Suprapubic skin (tissue), 4 donors: Measurements from ENCODE around the gene GSK3B. TPM values are rescaled to one million over a fixed set of nuclear protein-coding genes. Genes with fewer than 3 reads are reported as not detected.
A peak's percentile ranks its signal among the peaks of the same experiment; 100 is the strongest.

ENCODE experiments used
- DNase-seq, 2 donors: peaks; one replicate each; pipeline ENCODE4 v3.0.0-alpha.2; 2019; ENCODE audit warnings: low spot score in 2 of 2
- H3K27ac ChIP-seq: fragments of 200-600 bp; sonication (generic); one replicate; pipeline ENCODE4 v1.5.1; 2019
- H3K27me3 ChIP-seq: fragments of 200-600 bp; sonication (generic); one replicate; pipeline ENCODE4 v1.5.1; 2019
- H3K36me3 ChIP-seq: fragments of 200-600 bp; sonication (generic); one replicate; pipeline ENCODE4 v1.5.1; 2019
- H3K4me1 ChIP-seq: fragments of 200-600 bp; sonication (generic); one replicate; pipeline ENCODE4 v1.5.1; 2019
- H3K4me3 ChIP-seq: fragments of 200-600 bp; sonication (generic); one replicate; pipeline ENCODE4 v1.5.1; 2019; ENCODE audit warnings: mild to moderate bottlenecking
- H3K9me3 ChIP-seq: fragments of 200-600 bp; sonication (generic); one replicate; pipeline ENCODE4 v1.5.1; 2019
- CTCF ChIP-seq, 2 donors: fragments of 200-600 bp in 1 of 2; fragments of 450-650 bp in 1 of 2; sonication (generic) in 1 of 2; IDR thresholded peaks; one replicate each; pipeline ENCODE4 v1.5.1; 2016 to 2019; ENCODE audit warnings: antibody characterized with exemption in 2 of 2, mild to moderate bottlenecking in 1 of 2, moderate library complexity in 1 of 2
- EP300 ChIP-seq: sonication (generic); formaldehyde crosslinking; IDR thresholded peaks from one replicate; pipeline ENCODE4 v1.6.1; 2017; ENCODE audit warnings: antibody characterized with exemption
- POLR2A ChIP-seq, 2 donors: fragments of 450-650 bp; IDR thresholded peaks; one replicate each; pipeline ENCODE4 v1.6.1; 2017; ENCODE audit warnings: antibody characterized with exemption in 2 of 2, mild to moderate bottlenecking in 2 of 2, moderate library complexity in 2 of 2
- POLR2AphosphoS5 ChIP-seq, 3 donors: sonication (generic); formaldehyde crosslinking; IDR thresholded peaks; one replicate each; pipeline ENCODE4 v1.6.1; 2017; ENCODE audit warnings: antibody characterized with exemption in 3 of 3
- WGBS: methylation state at CpG from one replicate; pipeline ENCODE4 v1.1.5; 2018; 5-methylcytosine and 5-hydroxymethylcytosine counted together
- total RNA-seq, 4 donors: library from RNA; depleted of rRNA; stranded (reverse); fragments of >200 nt; gene quantifications; one replicate each; pipeline ENCODE4 v1.1.0, GENCODE V29; 2016

GSK3B gene
- total RNA-seq, 4 donors from 2014 or later: 43.8 to 58.1 (median 53.0) TPM

GRCh38 chr3:120103276-120103675 lies 9.0 kb upstream of the GSK3B start:
- Histone ChIP-seq H3K4me1 (peaks cover 26% of the 10 kb centered on the region), H3K4me3 (no peak overlapping the region), H3K9me3 (no peaks in the 10 kb centered on the region), H3K27me3 (no peaks in the 10 kb centered on the region), H3K27ac (no peak overlapping the region), H3K36me3 (no peaks in the 10 kb centered on the region)
- DNase-seq: no peak
- WGBS: 75% methylated on average over 7 of the region's 7 CpGs
- TF ChIP-seq EP300 (no peak), POLR2AphosphoS5 (IDR thresholded peaks at IDR 0.05) (no peak), CTCF (IDR thresholded peaks at IDR 0.05) (no peak), POLR2A (IDR thresholded peaks at IDR 0.05) (no peak)

GRCh38 chr3:120102674-120103073 lies 8.4 kb upstream of the GSK3B start:
- Histone ChIP-seq H3K4me1 (peaks cover 33% of the 10 kb centered on the region), H3K36me3 (no peaks in the 10 kb centered on the region), H3K9me3 (no peaks in the 10 kb centered on the region), H3K27me3 (no peaks in the 10 kb centered on the region), H3K4me3 (no peak overlapping the region), H3K27ac (no peak overlapping the region)
- TF ChIP-seq EP300: no peak
- 58% methylated on average over 3 of the region's 3 CpGs for WGBS
- no peak for DNase-seq

- WGBS: 53% methylated on average over 3 of the region's 3 CpGs
- no peak for TF ChIP-seq EP300
- TF ChIP-seq CTCF (IDR thresholded peaks at IDR 0.05): no peak
- no peak for TF ChIP-seq POLR2A (IDR thresholded peaks at IDR 0.05)
- TF ChIP-seq POLR2AphosphoS5 (IDR thresholded peaks at IDR 0.05): no peak
- Histone ChIP-seq H3K36me3 (no peaks in the 10 kb centered on the region), H3K27me3 (no peaks in the 10 kb centered on the region), H3K4me3 (no peak overlapping the region), H3K27ac (no peak overlapping the region), H3K4me1 (peaks cover 37% of the 10 kb centered on the region), H3K9me3 (no peaks in the 10 kb centered on the region)
- DNase-seq: no peak
These were observed 8.0 kb upstream of the GSK3B start for GRCh38 chr3:120102232-120102631.

GRCh38 chr3:120101624-120102023 lies 7.4 kb upstream of the GSK3B start:
- Histone ChIP-seq H3K4me3 (no peak overlapping the region), H3K9me3 (no peaks in the 10 kb centered on the region), H3K27me3 (no peaks in the 10 kb centered on the region), H3K36me3 (no peaks in the 10 kb centered on the region), H3K27ac (no peak overlapping the region), H3K4me1 (peaks cover 42% of the 10 kb centered on the region)
- DNase-seq: no peak
- no peak for TF ChIP-seq POLR2A (IDR thresholded peaks at IDR 0.05)
- TF ChIP-seq CTCF (IDR thresholded peaks at IDR 0.05): no peak
- no peak for TF ChIP-seq POLR2AphosphoS5 (IDR thresholded peaks at IDR 0.05)
- TF ChIP-seq EP300: no peak
- 80% methylated on average over 3 of the region's 3 CpGs for WGBS

GRCh38 chr3:120100711-120101110 lies 6.5 kb upstream of the GSK3B start:
- H3K4me1 ChIP-seq: peaks cover 50% of the 10 kb centered on the region
- H3K36me3 ChIP-seq: no peaks in the 10 kb centered on the region
- no peaks in the 10 kb centered on the region for H3K27me3 ChIP-seq
- no peak overlapping the region for H3K4me3 ChIP-seq
- TF ChIP-seq POLR2AphosphoS5 (IDR thresholded peaks at IDR 0.05) (no peak), POLR2A (IDR thresholded peaks at IDR 0.05) (no peak), EP300 (no peak), CTCF (IDR thresholded peaks at IDR 0.05) (no peak)
- WGBS: 93% methylated on average over 1 of the region's 1 CpG
- DNase-seq: no peak
- no peaks in the 10 kb centered on the region for H3K9me3 ChIP-seq
- H3K27ac ChIP-seq: no peak overlapping the region

- TF ChIP-seq CTCF (IDR thresholded peaks at IDR 0.05) (no peak), POLR2AphosphoS5 (IDR thresholded peaks at IDR 0.05) (no peak), EP300 (no peak), POLR2A (IDR thresholded peaks at IDR 0.05) (no peak)
- peaks cover 48% of the 10 kb centered on the region for H3K4me1 ChIP-seq
- H3K36me3 ChIP-seq: no peaks in the 10 kb centered on the region
- DNase-seq: no peak
- no peaks in the 10 kb centered on the region for H3K9me3 ChIP-seq
- peak overlapping the region; percentile 68 for H3K27ac ChIP-seq
- no peaks in the 10 kb centered on the region for H3K27me3 ChIP-seq
- no peak overlapping the region for H3K4me3 ChIP-seq
These were observed 4.5 kb upstream of the GSK3B start for GRCh38 chr3:120098710-120099109.
